ENCODE measurements around the gene EPS8L1.

DNA sequence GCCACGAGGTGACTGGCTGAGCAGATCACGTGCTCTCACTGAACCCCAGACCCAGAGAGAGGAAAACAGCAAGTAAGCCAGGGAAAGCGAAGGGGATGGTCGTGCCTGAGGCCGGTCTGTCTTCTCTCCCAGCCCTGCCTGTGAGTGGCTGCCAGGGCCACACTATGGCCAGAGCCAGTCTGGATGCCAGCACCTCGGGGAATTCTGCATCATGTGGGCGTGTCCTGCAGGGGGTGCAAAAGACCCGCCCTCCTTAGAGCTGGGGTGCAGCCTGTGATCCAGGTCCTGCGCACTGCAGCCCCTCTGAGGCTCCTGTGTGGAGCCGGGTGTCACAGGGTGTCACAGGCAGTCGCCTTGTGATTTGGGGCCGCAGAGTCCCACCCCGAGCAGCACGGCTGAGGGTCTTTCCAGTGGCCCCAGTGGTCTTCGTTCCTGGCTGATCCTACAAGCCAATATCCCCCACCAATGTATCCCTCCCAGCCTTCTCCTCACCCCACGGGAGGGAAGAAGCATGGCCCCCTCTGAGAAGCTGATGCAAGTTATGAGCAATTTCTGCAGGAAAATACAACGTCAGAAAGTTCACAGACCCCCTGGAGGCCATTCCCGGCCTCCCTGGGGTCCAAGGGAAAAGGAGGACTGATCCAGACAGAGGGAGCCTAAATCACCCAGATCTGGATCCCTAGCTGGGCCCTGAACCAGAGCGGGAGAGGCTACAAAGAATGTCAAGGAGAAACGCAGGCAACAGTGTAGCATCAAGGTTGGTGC is 34.0 kb downstream of the EPS8L1 start:
- TF ChIP-seq POLR2AphosphoS5 (IDR thresholded peaks at IDR 0.05; ENCODE audit: low read depth, low read length) (no peak), POLR2A (IDR thresholded peaks at IDR 0.05; ENCODE audit: low read depth, low read length) (no peak), TAF1 (IDR thresholded peaks at IDR 0.05; ENCODE audit: borderline replicate concordance, low read depth, low read length) (no peak)

Data from GM12892 (cell line).